HG02973 (cell line): ENCODE data around the gene WDR83.
A peak's percentile ranks its signal among the peaks of the same experiment; 100 is the strongest.
"Not testable (repeated sequence)": the region's sequence is repeated elsewhere in the genome, so short reads cannot be mapped to it uniquely, and the experiment has no call there.

Experiments used
- ATAC-seq: cut with Tn5 transposase; IDR thresholded peaks from one replicate; pipeline ENCODE4 v1.9.1; 2021; ENCODE audit warnings: moderate library complexity; ENCODE audit not compliant: unreplicated experiment

The WDR83 gene

DNA sequence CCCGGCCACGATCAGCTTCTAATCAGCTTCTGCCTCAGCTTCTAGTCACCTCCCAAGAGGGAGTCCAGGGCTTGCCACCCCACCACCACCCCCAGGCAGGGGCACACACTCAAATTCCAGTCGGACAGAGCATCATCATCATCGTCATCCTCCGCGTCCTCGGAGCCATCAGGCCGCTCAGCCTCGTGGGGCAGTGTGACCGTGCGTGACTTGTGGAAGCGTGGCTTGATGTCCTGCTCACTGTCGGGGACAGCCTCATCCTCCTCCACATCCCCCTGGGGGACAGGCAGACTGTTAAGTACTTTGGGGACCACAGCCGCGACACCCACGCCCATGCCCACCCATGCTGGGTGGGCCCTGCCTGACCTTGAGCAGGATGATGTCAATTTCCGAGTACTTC lies 44.6 kb downstream of the WDR83 start:
- no peak for ATAC-seq

GRCh38 chr19:12712077-12712476 lies 45.5 kb downstream of the WDR83 start:
- ATAC-seq: not testable (repeated sequence)

GRCh38 chr19:12713304-12713703 lies 46.7 kb downstream of the WDR83 start:
- not testable (repeated sequence) for ATAC-seq

DNA sequence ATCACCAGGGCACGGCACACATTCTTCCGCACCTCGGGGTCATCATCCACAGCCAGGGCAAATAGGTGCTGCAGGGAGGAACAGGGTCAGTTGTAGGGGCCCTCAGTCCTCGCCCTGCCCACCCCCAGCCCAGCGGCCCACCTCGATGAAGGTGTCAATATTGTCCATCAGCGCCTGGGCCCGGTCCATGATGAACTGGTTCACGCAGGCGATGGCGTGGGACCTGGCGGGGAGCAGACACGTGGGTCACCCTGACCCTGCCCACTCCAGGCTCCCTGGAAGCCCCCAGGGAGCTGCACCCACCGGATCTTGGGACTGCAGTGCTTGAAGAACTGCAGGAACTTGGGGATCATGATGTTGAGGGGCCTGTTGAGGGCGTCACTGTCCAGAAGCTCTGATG lies 48.5 kb downstream of the WDR83 start:
- no peak for ATAC-seq

DNA sequence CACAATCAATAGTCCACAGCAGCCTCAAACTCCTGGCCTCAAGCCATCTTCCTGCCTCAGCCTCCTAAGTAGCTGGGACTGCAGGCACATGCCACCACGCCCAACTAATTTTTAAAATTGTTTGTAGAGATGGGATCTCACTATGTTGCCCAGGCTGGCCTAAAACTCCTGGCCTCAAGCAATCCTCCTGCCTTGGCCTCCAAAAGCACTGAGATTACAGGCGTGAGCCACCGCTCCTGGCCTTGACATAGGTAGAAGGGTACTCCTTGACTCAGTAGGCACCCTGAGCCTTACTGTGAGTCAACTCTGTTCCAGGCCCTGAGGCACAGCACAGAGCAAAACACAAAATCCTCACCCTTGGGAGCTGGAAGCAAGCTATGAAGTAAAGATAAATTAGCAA lies 49.3 kb downstream of the WDR83 start:
- ATAC-seq: no peak

- no peak for ATAC-seq
These were observed 53.7 kb downstream of the WDR83 start for GRCh38 chr19:12720296-12720695.

GRCh38 chr19:12720851-12721655 lies 54.4 kb downstream of the WDR83 start:
- ATAC-seq: no peak

GRCh38 chr19:12721656-12722565 lies 55.3 kb downstream of the WDR83 start:
- ATAC-seq: peak; percentile 21

GRCh38 chr19:12722566-12723380 lies 56.2 kb downstream of the WDR83 start:
- ATAC-seq: peak; percentile 61

GRCh38 chr19:12723381-12723640 lies 56.7 kb downstream of the WDR83 start:
- no peak for ATAC-seq

- no peak for ATAC-seq
These were observed 57.2 kb downstream of the WDR83 start, which contains the start of gene TNPO2 for GRCh38 chr19:12723641-12724426. TNPO2 (minus strand) TSS chr19:12723932; CDS start chr19:12720977, 2,955 bp downstream.
